ENCODE measurements around the gene MON1A. TPM values are rescaled to one million over a fixed set of nuclear protein-coding genes. Genes with fewer than 3 reads are reported as not detected.

The MON1A gene, protein sequence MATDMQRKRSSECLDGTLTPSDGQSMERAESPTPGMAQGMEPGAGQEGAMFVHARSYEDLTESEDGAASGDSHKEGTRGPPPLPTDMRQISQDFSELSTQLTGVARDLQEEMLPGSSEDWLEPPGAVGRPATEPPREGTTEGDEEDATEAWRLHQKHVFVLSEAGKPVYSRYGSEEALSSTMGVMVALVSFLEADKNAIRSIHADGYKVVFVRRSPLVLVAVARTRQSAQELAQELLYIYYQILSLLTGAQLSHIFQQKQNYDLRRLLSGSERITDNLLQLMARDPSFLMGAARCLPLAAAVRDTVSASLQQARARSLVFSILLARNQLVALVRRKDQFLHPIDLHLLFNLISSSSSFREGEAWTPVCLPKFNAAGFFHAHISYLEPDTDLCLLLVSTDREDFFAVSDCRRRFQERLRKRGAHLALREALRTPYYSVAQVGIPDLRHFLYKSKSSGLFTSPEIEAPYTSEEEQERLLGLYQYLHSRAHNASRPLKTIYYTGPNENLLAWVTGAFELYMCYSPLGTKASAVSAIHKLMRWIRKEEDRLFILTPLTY
- 10 to 100 TPM in 1 of 2 donors, 1 to 10 TPM in 1; 7.8 to 12.0 TPM for total RNA-seq

DNA sequence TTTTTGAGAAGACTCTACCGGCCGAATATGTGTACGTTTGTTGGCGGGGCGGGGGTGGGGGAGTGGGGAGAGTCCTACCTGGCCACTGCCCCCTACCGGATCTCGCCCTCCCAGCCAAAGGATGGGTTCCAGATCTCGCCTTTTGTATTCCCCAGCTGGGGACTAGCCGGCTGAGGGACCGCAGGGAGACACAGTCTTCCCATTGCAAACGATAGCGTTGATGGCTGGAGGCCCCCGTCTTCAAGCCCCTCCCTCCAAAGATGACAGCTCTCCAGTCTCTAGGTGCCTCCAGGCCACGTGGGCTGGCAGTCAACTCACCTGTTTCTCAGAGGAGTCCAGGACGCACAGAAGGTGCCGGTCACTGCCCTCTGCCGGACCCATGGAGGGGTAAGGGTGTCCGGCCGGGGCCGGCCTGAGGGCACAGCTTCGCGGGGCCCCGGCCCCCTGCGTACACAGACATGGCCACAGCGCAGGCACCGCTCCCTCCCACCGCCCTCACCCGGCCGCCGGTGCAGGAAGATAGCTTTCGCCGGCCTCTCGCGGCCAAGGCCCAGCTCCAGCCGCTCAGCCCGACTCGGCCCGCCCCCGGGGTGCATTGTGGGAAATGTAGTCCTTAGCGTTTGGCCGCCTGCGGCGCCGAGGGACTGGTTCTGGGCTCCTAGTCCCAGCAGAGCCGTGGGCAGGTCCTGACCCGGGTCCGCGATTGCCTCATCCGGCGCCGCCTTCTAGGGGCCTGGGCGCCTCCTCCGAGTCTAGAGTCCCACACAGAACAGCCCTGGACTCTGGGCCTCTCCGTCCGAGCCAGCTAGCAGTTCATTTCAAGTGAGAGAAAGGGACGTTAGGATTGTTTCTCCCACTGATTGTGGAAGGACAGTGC is at the start of gene MON1A:
TSS of gene MON1A (minus strand) at position 521 of the 877 bp plus-strand sequence. CDS start 16,465 bp downstream, outside the sequence.
- Histone ChIP-seq H3K27me3 (replicated peaks; ENCODE audit: insufficient read depth) (no peaks in the 10 kb centered on the region), H3K9me3 (no peaks in the 10 kb centered on the region), H3K36me3 (no peaks in the 10 kb centered on the region), H3K4me1 (replicated peaks) (no peaks in the 10 kb centered on the region), H3K27ac (peak within 1 kb of the TSS; percentile 82 to 86), H3K4me3 (peak within 1 kb of the TSS; percentile 70 to 77)
- under 1% methylated on average over 55 of the region's 56 CpGs for WGBS
- peak; percentile 93 for DNase-seq (ENCODE audit: low spot score)
- intact Hi-C loops (cut with DNase I): no loop called here
- TF ChIP-seq, protein P1, sequence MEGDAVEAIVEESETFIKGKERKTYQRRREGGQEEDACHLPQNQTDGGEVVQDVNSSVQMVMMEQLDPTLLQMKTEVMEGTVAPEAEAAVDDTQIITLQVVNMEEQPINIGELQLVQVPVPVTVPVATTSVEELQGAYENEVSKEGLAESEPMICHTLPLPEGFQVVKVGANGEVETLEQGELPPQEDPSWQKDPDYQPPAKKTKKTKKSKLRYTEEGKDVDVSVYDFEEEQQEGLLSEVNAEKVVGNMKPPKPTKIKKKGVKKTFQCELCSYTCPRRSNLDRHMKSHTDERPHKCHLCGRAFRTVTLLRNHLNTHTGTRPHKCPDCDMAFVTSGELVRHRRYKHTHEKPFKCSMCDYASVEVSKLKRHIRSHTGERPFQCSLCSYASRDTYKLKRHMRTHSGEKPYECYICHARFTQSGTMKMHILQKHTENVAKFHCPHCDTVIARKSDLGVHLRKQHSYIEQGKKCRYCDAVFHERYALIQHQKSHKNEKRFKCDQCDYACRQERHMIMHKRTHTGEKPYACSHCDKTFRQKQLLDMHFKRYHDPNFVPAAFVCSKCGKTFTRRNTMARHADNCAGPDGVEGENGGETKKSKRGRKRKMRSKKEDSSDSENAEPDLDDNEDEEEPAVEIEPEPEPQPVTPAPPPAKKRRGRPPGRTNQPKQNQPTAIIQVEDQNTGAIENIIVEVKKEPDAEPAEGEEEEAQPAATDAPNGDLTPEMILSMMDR (IDR thresholded peaks at IDR 0.05): peak in 3 of 4 experiments; percentile 17 to 51 (median 49)
- TF ChIP-seq POLR2AphosphoS5 (IDR thresholded peaks at IDR 0.05): peak; percentile 91
- TF ChIP-seq POLR2A (IDR thresholded peaks at IDR 0.05): peak; percentile 41

DNA sequence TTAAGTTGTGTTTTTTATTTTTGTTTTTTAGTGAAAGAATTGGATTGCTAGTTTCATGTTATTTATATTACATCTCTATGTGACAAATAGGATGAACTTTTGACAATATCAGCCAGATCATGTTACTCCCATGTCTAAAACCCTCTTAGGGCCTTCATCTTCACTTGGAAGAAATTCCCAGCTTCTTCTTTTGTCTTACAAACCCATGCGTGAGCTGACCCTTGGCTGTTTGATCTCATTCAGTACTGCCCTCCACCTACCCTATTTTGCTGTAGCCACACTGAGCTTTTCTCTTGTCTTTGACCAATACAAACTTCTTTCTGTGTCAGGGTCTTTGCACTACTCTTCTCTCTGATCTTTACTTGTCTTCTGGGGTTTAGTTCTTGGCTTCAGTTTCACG is 47.3 kb upstream of the MON1A start:
- TF ChIP-seq, protein P1 (IDR thresholded peaks at IDR 0.05): no peak
- TF ChIP-seq POLR2A (IDR thresholded peaks at IDR 0.05) (no peak), POLR2AphosphoS5 (IDR thresholded peaks at IDR 0.05) (no peak)
- peaks cover 0 to 3% of the 10 kb centered on the region in 2 donors for H3K36me3 ChIP-seq
- H3K9me3 ChIP-seq: no peaks in the 10 kb centered on the region
- intact Hi-C loops (cut with DNase I): no loop called here
- H3K4me3 ChIP-seq: no peak overlapping the region
- 94% methylated on average over 2 of the region's 2 CpGs for WGBS
- H3K27ac ChIP-seq: no peak overlapping the region
- H3K4me1 ChIP-seq (replicated peaks): no peaks in the 10 kb centered on the region
- no peak for DNase-seq (ENCODE audit: low spot score)
- no peaks in the 10 kb centered on the region for H3K27me3 ChIP-seq (replicated peaks; ENCODE audit: insufficient read depth)

DNA sequence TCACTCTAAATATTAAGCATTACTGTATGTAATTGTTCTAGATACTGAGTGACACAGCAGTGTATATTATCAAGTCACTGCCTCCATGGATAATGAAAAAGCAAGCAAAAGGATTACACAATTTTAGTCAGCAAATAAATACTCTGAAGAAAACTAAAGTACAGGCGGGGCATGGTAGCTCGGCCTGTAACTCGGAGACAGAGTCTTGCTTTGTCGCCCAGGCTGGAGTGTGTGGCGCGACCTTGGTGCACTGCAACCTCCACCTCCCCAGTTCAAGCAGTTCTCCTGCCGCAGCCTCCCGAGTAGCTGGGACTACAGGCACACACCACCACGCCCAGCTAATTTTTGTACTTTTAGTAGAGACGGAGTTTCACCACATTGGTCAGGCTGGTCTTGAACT is 43.0 kb upstream of the MON1A start:
- H3K36me3 ChIP-seq: no peaks in the 10 kb centered on the region

DNA sequence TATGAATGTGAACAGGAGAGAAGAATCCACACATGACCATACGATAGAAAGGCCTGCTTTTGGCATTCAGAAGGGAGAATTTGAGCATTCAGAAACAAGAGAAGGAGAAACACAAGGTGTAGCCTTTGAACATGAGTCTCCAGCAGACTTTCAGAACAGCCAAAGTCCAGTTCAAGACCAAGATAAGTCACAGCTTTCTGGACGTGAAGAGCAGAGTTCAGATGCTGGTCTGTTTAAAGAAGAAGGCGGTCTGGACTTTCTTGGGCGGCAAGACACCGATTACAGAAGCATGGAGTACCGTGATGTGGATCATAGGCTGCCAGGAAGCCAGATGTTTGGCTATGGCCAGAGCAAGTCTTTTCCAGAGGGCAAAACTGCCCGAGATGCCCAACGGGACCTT is 38.7 kb upstream of the MON1A start:
- 93% methylated on average over 8 of the region's 8 CpGs for WGBS
- Histone ChIP-seq H3K4me3 (no peak overlapping the region), H3K4me1 (replicated peaks) (no peaks in the 10 kb centered on the region), H3K27ac (no peak overlapping the region), H3K36me3 (no peaks in the 10 kb centered on the region), H3K9me3 (no peaks in the 10 kb centered on the region), H3K27me3 (replicated peaks; ENCODE audit: insufficient read depth) (no peaks in the 10 kb centered on the region)
- intact Hi-C loops (cut with DNase I): no loop called here
- TF ChIP-seq, protein P1 (IDR thresholded peaks at IDR 0.05): no peak
- TF ChIP-seq POLR2AphosphoS5 (IDR thresholded peaks at IDR 0.05): no peak
- TF ChIP-seq POLR2A (IDR thresholded peaks at IDR 0.05): no peak
- no peak for DNase-seq (ENCODE audit: low spot score)

More for the DNA sequence above, 43.0 kb upstream of the MON1A start:
- no peak for DNase-seq (ENCODE audit: low spot score)
- Histone ChIP-seq H3K27ac (no peak overlapping the region), H3K9me3 (no peaks in the 10 kb centered on the region), H3K27me3 (replicated peaks; ENCODE audit: insufficient read depth) (no peaks in the 10 kb centered on the region), H3K4me1 (replicated peaks) (no peaks in the 10 kb centered on the region), H3K4me3 (no peak overlapping the region)
- TF ChIP-seq POLR2AphosphoS5 (IDR thresholded peaks at IDR 0.05) (no peak), POLR2A (IDR thresholded peaks at IDR 0.05) (no peak)
- TF ChIP-seq, protein P1 (IDR thresholded peaks at IDR 0.05): no peak
- intact Hi-C loops (cut with DNase I): no loop called here
- WGBS: 93% methylated on average over 10 of the region's 10 CpGs
